Hepatocyte (in vitro differentiated cells): Measurements from ENCODE around the gene WBP1L.

Experiments used
- CTCF ChIP-seq: fragments of 200-600 bp; sonication (generic); IDR thresholded peaks from 2 replicates; pipeline ENCODE4 v1.5.1; 2016; ENCODE audit warnings: antibody characterized with exemption, mild to moderate bottlenecking; ENCODE audit not compliant: poor library complexity
- EZH2 ChIP-seq: fragments of 200-600 bp; sonication (generic); IDR thresholded peaks from 2 replicates; pipeline ENCODE4 v1.6.1; 2016; ENCODE audit warnings: antibody characterized with exemption, mild to moderate bottlenecking, borderline replicate concordance

DNA sequence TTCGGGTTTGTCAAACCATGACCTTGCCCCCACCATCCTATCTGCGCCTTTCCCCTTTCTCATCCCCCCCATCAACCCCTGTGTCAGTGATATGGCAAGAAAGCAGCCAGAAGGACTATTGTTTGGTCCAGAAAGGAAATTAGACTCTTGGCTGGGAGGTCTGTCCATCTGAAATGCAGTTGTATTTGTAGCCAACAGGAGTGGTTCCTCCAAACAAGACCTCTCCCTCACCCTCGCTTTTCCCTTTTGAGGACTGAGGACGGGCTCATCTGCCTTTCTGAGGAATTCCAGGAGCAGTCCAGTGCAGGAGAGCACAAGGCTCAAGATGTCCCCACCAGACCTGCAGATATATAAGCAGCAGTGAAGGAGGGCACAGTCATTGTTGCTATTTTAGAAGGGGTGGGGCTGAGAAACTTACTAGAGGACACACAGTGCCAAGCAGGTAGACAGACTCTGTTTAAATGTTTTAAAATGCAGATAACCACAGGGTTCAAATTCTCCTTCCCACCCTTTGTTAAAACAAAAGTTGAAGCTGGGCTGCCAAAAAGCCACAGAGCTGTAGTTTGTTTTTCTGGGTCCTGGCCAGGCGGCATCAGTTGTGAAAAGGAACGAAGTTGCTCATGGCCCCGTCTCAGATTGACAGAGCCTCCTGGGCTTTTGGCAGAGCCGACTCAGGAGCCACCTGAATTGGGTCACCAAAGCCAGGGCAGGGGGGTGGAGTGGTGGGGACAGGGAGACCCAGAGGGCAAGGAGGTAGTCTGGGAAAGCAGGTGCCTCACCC lies 56.1 kb downstream of the WBP1L start:
- no peak for TF ChIP-seq CTCF
- TF ChIP-seq EZH2 = no peak
